Thymus (tissue), 11 donors: ENCODE results near the gene SLC29A4. TPM values are rescaled to one million over a fixed set of nuclear protein-coding genes. Genes with fewer than 3 reads are reported as not detected.

Experiments used
- DNase-seq, 9 donors: peaks; one replicate each; pipeline ENCODE4 v3.0.0-alpha.2; 2013; ENCODE audit warnings: low spot score in 9 of 9, low read depth in 6 of 9, missing footprints in 1 of 9
- H3K27ac ChIP-seq, 2 donors: one replicate each; pipeline ENCODE4 v1.5.1; 2013; ENCODE audit warnings: control low read depth in 1 of 2, low read depth in 1 of 2, low read length in 1 of 2, mild to moderate bottlenecking in 1 of 2, moderate library complexity in 1 of 2
- H3K27me3 ChIP-seq, 2 donors: one replicate each; pipeline ENCODE4 v1.5.1; 2013; ENCODE audit warnings: low read length in 1 of 2; ENCODE audit not compliant: control insufficient read depth in 2 of 2, insufficient read depth in 1 of 2
- H3K36me3 ChIP-seq, 2 donors: one replicate each; pipeline ENCODE4 v1.5.1; 2013; ENCODE audit warnings: low read length in 1 of 2, mild to moderate bottlenecking in 1 of 2, moderate library complexity in 1 of 2; ENCODE audit not compliant: control insufficient read depth in 2 of 2, insufficient read depth in 2 of 2
- H3K4me1 ChIP-seq, 2 donors: one replicate each; pipeline ENCODE4 v1.5.1; 2013; ENCODE audit warnings: low read length in 2 of 2; ENCODE audit not compliant: control insufficient read depth in 2 of 2, insufficient read depth in 2 of 2
- H3K4me3 ChIP-seq, 2 donors: one replicate each; pipeline ENCODE4 v1.5.1; 2013; ENCODE audit warnings: low read length in 2 of 2, control low read depth in 1 of 2, mild to moderate bottlenecking in 1 of 2
- H3K9me3 ChIP-seq, 2 donors: one replicate each; pipeline ENCODE4 v1.5.1; 2013; ENCODE audit warnings: low read length in 1 of 2, mild to moderate bottlenecking in 1 of 2; ENCODE audit not compliant: control insufficient read depth in 2 of 2, insufficient read depth in 1 of 2
- WGBS: extraction: QIAGEN DNeasy Blood & Tissue Kit; methylation state at CpG from one replicate; pipeline ENCODE4 v1.1.7; 2013; 5-methylcytosine and 5-hydroxymethylcytosine counted together
- polyA plus RNA-seq: library from polyadenylated mRNA; stranded (reverse); fragments of 200-250 nt; gene quantifications from one replicate; pipeline ENCODE4 v1.2.3, GENCODE V29; 2013
- total RNA-seq: library from RNA; stranded (reverse); fragments of 120-200 nt; gene quantifications from one replicate; pipeline ENCODE4 v1.2.4, GENCODE V29; 2013
- donor health status: healthy.

Gene SLC29A4
- total and polyA plus RNA-seq, 2 donors, result 0.38 to 0.62 TPM

DNA sequence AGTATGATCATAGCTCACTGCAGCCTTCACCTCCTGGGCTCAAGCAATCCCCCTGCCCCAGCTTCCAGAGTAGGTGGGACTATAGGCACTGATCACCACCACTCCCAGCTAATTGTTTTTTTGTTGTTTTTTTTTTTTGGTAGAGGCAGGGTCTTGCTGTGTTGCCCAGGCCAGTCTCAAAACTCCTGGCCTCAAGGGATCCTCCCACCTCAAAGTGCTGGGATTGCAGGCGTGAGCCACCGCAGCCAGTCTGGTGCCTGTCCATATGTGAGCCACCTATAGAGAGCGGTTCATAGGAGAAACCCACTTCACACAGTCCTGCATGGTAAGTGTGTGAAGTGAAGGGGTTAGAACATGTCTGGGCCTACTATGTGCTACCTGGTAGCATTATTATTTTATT, 47.5 kb downstream of the SLC29A4 start:
- Histone ChIP-seq H3K36me3 (peaks cover 14 to 34% of the 10 kb centered on the region in 2 donors), H3K9me3 (peaks cover 1 to 2% of the 10 kb centered on the region in 2 donors), H3K4me1 (peaks cover 19 to 34% of the 10 kb centered on the region in 2 donors), H3K27ac (no peak overlapping the region), H3K4me3 (no peak overlapping the region), H3K27me3 (peaks cover 3 to 22% of the 10 kb centered on the region in 2 donors)
- no peak for DNase-seq
- 99% methylated on average over 3 of the region's 3 CpGs for WGBS

GRCh38 chr7:5332579-5332978, 49.8 kb downstream of the SLC29A4 start:
- 98% methylated on average over 43 of the region's 43 CpGs for WGBS
- no peak overlapping the region for H3K27ac ChIP-seq
- peaks cover 26 to 46% of the 10 kb centered on the region in 2 donors for H3K36me3 ChIP-seq
- peaks cover 16 to 30% of the 10 kb centered on the region in 2 donors for H3K4me1 ChIP-seq
- H3K9me3 ChIP-seq, result peaks cover 1 to 23% of the 10 kb centered on the region in 2 donors
- no peak overlapping the region for H3K4me3 ChIP-seq
- DNase-seq, result no peak
- peaks cover 3 to 22% of the 10 kb centered on the region in 2 donors for H3K27me3 ChIP-seq

DNA sequence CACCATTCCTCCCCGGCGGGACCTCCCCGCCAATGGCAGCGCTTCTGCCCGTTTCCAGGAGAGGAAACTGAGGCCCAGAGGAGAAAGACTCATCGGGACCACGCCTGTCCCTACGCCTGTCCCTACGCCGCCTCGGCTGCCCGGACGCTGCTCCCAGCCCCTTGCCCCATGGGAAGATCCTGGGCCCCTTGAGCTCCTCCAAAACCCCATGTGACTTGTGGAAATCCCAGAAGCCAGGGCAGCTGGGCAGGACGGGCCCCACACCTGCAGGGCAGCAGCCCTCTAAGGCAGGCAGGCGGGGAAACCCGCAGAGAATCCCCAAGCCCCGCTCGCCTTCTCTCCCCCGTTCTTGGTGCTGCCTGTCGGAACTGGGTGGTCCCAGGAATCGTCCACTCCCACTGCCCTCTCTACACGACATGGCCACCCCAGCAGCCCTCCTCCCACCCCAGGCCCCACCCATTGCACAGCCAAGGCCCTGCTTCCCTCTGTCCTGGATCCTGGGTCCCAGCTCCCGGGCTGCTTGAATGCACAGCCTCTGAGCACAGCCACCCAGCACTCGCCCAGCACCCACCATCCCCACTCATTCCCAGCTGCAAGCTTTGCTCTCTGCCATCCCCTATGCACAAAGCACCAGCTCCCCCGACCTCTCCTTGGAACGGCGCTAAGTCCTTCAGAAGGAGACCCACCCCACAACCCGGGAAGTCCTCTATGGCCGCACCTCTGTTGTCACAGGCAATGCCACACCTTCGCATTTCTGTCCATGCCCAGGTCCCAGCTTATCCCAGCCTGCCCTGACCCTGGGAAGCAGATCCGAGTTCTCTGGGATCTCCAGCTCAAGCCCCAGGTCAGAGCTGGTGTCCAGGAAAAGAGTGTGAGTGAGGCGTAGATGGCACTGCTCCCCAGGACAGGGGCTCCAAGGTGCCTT, 50.6 kb downstream of the SLC29A4 start:
- Histone ChIP-seq H3K9me3 (peaks cover 1 to 28% of the 10 kb centered on the region in 2 donors), H3K36me3 (peaks cover 28 to 48% of the 10 kb centered on the region in 2 donors), H3K27me3 (peaks cover 3 to 22% of the 10 kb centered on the region in 2 donors), H3K4me3 (no peak overlapping the region), H3K27ac (no peak overlapping the region), H3K4me1 (peaks cover 14 to 23% of the 10 kb centered on the region in 2 donors)
- WGBS, result 97% methylated on average over 32 of the region's 32 CpGs
- DNase-seq, result no peak

- H3K27ac ChIP-seq, result no peak overlapping the region
- WGBS, result 96% methylated on average over 8 of the region's 8 CpGs
- peaks cover 14 to 23% of the 10 kb centered on the region in 2 donors for H3K4me1 ChIP-seq
- no peak for DNase-seq
- H3K36me3 ChIP-seq, result peaks cover 32 to 45% of the 10 kb centered on the region in 2 donors
- H3K27me3 ChIP-seq, result peaks cover 3 to 20% of the 10 kb centered on the region in 2 donors
- H3K4me3 ChIP-seq, result no peak overlapping the region
- H3K9me3 ChIP-seq, result peaks cover 1 to 29% of the 10 kb centered on the region in 2 donors
Measured at GRCh38 chr7:5334671-5335070, 51.9 kb downstream of the SLC29A4 start.

GRCh38 chr7:5337047-5337446, 54.3 kb downstream of the SLC29A4 start:
- Histone ChIP-seq H3K4me3 (no peak overlapping the region), H3K27ac (no peak overlapping the region), H3K9me3 (peaks cover 0 to 37% of the 10 kb centered on the region in 2 donors), H3K4me1 (peaks cover 4% of the 10 kb centered on the region in 2 donors), H3K27me3 (peaks cover 0 to 16% of the 10 kb centered on the region in 2 donors), H3K36me3 (peaks cover 29 to 49% of the 10 kb centered on the region in 2 donors)
- 97% methylated on average over 11 of the region's 11 CpGs for WGBS
- DNase-seq, result no peak

DNA sequence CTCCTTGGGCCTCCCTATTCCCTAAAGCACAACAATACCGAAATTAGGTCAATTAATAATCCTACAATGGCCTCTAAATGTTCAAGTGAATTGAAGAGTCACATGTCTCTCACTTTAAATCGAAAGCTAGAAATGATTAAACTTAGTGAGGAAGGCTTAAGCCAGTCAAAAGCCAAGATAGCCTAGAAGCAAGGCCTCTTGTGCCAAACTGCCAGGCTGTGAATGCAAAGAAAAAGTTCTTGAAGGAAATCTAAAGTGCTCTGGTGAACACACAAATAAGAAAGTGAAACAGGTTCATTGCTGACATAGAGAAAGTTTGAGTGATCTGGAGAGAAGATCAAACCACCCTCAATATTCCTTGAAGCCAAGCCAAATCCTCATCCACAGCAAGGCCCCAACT, 57.2 kb downstream of the SLC29A4 start:
- H3K27ac ChIP-seq, result no peak overlapping the region
- no peaks in the 10 kb centered on the region for H3K4me1 ChIP-seq
- H3K4me3 ChIP-seq, result no peak overlapping the region
- 96% methylated on average over 2 of the region's 2 CpGs for WGBS
- H3K27me3 ChIP-seq, result no peaks in the 10 kb centered on the region
- DNase-seq, result no peak
- H3K36me3 ChIP-seq, result peaks cover 53 to 65% of the 10 kb centered on the region in 2 donors
- H3K9me3 ChIP-seq, result peaks cover 14 to 58% of the 10 kb centered on the region in 2 donors

DNA sequence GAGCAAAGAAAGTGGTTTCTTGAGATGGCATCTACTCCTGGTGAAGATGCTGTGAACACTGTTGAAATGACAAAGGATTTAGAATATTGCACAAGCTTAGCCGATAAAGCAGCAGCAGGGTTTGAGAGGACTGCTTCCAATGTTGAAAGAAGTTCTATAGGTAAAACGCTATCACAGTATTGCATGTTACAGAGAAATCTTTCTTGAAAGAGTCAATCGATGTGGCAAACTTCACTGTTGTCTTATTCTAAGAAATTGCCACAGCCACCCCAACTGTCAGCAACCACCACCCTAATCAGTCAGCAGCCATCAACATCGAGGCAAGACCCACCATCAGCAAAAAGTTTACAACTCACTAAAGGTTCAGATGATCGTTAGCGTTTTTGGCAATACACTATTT, 59.9 kb downstream of the SLC29A4 start:
- Histone ChIP-seq H3K4me3 (no peak overlapping the region), H3K27me3 (no peaks in the 10 kb centered on the region), H3K27ac (no peak overlapping the region), H3K4me1 (no peaks in the 10 kb centered on the region), H3K9me3 (peaks cover 17 to 45% of the 10 kb centered on the region in 2 donors), H3K36me3 (peaks cover 57 to 61% of the 10 kb centered on the region in 2 donors)
- 98% methylated on average over 6 of the region's 6 CpGs for WGBS
- no peak for DNase-seq

- Histone ChIP-seq H3K27ac (no peak overlapping the region), H3K9me3 (peaks cover 17 to 40% of the 10 kb centered on the region in 2 donors), H3K36me3 (peaks cover 58 to 62% of the 10 kb centered on the region in 2 donors), H3K4me1 (no peaks in the 10 kb centered on the region), H3K27me3 (no peaks in the 10 kb centered on the region), H3K4me3 (no peak overlapping the region)
- 98% methylated on average over 2 of the region's 2 CpGs for WGBS
- DNase-seq, result no peak
Measured at GRCh38 chr7:5343884-5344283, 61.1 kb downstream of the SLC29A4 start.

GRCh38 chr7:5344342-5344741, 61.6 kb downstream of the SLC29A4 start:
- Histone ChIP-seq H3K27ac (no peak overlapping the region), H3K4me3 (no peak overlapping the region), H3K9me3 (peaks cover 17 to 40% of the 10 kb centered on the region in 2 donors), H3K36me3 (peaks cover 58 to 62% of the 10 kb centered on the region in 2 donors), H3K27me3 (no peaks in the 10 kb centered on the region), H3K4me1 (no peaks in the 10 kb centered on the region)
- no peak for DNase-seq
- 97% methylated on average over 4 of the region's 4 CpGs for WGBS
